Left forelimb (tissue), 1 donor: ENCODE data around the gene TRAF2.
"Not testable (repeated sequence)": the region's sequence is repeated elsewhere in the genome, so short reads cannot be mapped to it uniquely, and the experiment has no call there.

ENCODE experiments used
- DNase-seq: peaks from one replicate; pipeline ENCODE4 v3.0.0-alpha.2; 2018; ENCODE audit warnings: low spot score

Gene TRAF2

DNA sequence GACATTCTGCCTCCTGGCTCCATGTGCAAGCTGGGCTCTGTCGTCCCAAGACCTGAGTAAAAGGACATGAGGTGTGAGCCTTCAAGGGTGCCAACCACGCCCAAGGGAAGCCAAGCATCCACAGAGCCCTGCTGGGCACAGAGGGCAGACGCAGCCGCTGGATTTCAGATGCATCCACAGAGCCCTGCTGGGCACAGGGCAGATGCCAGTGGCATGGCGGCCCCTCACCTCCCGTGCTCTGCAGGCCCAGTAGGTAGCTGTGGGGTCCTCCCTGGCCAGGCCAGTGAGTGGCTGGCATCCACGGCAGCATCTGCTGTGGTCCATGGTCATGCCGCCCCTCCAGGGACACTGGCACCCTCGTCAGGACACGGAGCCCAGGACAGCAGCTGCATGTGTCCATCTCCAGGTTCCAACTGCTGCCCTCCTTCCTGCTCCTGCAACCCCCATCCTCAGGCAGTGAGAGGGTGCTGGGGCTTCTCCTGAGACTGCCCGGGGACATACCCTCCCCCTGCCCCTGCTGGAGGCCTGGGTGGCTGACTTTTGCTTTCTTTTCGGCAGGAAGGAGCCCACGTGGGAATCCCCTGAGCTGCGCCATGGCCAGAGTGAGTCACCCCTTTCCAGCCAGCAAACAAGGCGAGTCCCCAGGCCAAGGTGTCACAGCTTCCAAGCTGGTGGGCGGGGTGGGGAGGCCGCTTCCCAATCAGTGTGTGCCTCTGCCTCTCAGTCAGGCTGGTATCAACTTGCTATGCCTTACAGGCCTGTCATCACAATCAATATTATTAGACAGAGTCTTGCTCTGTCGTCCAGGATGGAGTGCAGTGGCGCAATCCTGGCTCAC lies 4.0 kb upstream of the TRAF2 start:
- DNase-seq: no peak

DNA sequence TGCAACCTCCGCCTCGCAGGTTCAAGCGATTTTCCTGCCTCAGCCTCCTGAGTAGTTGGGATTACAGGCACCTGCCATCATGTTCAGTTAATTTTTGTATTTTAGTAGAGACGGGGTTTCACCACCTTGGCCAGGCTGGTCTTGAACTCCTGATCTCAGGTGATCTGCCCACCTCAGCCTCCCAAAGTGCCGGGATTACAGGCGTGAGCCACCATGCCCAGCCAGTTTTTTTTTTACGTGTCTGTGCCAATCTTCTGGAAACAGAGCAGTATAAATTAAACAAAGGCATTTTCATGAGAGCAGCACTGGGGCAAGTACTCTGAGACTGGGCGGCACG lies 3.4 kb upstream of the TRAF2 start:
- DNase-seq: not testable (repeated sequence)

DNA sequence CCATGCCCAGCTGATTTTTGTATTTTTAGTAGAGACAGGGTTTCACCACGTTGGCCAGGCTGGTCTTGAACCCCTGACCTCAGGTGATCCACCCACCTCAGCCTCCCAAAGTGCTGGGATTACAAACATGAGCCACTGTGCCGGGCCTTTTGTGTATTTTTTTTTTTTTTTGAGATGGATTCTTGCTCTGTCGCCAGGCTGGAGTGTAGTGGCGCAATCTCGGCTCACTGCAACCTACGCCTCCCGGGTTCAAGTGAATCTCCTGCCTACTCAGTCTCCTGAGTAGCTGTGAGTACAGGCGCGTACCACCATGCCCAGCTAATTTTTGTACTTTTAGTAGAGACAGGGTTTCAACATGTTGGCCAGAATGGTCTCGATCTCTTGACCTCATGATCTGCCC lies 2.6 kb upstream of the TRAF2 start:
- DNase-seq: not testable (repeated sequence)

DNA sequence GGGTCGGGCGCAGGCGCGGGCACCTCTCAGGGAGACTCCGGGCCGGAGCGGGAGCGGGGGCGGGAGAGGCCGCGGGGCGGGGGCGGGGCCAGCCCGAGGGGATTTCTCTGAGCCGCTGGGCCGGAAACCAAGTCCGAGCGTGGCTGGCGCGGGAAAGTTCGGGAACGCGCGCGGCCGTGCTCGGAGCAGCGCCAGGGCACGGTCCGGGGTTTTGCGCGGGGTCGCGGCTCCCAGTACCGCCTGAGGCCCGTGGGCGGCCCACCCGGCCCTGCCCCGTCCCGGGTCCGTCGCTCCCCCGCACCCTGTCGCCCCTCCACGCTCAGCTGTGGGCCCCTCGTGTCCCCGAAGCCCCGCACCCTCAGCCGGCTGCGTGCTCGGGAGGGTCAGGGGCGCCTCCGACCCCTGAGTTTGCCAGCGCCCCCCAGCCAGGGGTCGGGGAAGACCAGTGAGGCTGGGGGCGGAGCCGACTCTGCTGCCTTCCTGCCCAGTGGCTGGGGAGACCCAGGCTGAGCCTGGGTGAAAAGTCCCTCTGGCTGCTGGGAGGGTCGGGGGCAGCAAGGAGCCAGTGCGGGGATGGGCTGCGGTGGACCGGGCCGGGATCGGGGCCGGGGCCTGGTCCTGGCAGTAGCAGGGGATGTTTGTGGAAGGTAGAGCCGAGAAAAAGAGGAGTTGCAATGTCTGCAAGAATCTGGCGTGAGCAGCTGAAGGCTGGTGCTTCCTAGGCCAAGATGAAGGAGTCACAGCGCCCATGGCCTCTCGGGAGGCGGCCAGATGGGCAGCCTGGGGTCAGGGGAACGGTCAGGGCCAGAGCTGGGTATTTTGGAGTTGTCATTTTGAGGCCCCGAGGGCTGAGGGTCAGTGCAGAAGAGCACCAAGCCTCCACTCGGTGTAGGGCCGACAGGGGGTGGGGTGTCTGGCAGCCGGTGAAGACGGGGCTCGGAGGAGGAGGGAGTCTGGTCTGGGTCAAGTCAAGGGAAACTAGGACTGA lies 588 bp downstream of the TRAF2 start:
- no peak for DNase-seq

DNA sequence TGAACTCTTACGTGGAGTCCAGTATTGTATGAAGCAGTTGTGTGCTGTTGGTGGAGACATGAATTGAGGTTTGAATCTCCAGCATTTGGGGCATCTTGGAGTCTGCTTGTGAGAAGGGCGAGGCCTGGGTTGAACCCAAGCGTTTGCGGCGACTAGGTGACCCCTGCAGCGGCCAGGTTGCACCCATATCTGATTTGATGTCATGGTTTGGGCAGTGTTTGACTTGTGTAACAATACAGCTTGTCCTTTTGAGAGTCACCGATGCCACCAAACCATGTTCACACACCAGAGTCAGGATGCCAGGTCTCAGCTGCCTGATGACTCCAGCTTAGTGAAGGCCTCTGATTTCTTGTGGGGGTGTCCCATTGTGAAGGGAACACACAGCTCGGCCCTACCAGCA lies 2.1 kb downstream of the TRAF2 start:
- no peak for DNase-seq

DNA sequence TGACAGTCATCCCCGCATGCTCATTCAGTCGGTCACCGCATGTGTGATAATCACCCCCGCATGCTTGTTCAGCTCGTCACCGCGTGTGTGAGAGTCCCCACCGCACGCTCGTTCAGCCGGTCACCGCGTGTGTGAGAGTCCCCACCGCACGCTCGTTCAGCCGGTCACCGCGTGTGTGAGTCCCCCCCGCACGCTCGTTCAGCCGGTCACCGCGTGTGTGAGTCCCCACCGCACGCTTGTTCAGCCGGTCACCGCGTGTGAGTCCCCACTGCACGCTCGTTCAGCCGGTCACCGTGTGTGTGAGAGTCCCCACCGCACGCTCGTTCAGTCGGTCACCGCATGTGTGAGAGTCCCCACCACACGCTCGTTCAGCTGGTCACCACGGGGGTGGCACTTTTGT lies 3.5 kb downstream of the TRAF2 start:
- DNase-seq: no peak

DNA sequence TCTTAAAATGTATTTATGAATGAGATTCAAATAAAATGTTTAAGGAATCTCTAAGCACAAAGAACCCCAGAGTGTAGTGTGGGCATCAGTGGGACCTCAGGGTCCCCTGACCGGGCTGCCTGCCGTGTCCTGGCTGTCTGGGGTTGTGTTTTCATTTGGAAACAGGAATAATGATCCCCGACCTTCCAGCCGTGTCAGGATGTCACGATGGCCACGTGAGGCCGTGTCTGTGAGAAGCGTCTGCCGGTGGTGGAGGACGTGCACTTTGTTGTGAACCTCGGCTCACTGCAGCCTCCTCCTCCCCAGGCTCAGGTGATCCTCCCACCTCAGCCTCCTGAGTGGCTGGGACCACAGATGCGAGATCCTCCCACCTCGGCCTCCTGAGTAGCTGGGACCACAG lies 4.3 kb downstream of the TRAF2 start:
- DNase-seq: no peak

DNA sequence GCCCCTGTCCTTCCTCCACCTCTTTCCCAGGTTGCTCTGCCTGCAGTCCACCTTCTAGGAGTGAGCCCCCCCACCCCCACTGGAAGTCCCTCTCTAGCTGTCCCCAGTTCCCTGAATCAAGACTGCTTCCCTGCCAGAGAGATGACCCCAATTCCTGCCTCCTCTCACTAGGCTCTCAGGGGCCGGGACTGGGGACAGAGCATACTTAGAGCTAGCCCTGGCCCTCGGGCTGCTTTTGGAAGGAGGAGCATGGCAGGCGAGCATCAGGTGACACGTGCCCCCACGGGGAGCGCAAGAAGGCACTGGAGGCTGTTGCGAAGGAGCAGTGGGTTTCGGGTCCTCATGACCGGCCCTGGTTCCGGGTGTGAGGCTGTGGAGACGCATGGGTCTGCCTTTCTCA lies 9.7 kb downstream of the TRAF2 start:
- DNase-seq: no peak

DNA sequence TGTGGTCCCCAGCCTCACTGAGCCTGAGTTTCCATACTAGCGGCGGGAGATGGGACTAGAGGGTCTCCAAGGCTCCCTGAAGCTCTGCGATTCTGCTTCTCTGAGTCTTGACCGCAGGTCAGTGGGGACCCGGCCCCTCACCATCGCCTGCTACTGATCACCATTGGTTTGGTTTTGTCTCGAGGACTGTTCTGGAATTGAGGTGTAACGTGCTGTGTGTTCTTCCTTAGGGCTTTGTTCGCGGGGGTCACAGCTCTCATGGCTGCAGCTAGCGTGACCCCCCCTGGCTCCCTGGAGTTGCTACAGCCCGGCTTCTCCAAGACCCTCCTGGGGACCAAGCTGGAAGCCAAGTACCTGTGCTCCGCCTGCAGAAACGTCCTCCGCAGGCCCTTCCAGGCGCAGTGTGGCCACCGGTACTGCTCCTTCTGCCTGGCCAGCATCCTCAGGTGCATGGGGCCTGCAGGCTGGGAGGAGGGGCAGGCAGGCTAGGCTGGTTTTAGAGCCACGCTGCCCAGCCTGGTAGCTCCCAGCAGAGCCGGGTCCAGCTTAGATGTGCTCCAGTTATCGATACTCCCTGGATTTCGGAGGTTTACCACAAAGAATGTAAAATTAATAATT lies 12.3 kb downstream of the TRAF2 start:
- DNase-seq: no peak

DNA sequence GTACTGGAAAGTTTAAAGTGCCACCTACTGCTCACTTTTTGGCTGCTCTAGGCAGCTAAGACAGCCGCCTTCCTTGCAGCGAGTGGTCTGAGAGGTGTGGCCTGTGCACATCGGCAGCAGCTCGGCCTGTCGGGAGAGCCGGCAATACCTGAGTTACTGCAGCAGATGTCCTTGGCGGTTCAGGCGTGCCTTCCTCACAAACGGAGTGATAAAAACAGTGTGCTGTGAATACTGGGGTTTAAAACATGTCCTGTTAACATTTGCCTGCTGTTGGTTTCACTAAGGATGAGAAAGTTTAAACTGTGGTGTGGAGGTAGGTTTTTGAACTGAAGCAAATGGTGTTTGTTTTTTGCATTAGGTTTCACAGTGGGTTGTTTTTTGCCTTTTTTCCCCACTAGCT lies 12.9 kb downstream of the TRAF2 start:
- no peak for DNase-seq

DNA sequence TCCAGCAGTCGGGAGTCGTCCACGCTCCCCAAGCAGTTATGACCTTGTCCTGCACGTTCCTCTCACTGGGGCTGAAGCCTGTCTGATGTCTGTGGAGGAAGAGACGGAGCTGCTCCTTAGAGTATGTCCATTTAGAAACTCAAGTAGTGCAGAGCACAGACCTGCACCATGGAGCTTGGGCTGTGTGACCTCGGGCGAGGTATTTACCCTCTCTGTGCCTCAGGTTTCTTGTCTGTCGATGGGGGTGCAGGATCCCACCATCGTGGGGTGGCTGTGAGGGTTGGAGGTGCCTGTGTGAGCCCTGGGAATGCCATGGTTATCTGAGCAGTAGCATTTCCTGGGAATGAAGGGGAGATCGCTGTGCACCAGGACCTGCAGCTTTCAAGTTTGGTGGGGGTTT lies 14.2 kb downstream of the TRAF2 start:
- DNase-seq: no peak

DNA sequence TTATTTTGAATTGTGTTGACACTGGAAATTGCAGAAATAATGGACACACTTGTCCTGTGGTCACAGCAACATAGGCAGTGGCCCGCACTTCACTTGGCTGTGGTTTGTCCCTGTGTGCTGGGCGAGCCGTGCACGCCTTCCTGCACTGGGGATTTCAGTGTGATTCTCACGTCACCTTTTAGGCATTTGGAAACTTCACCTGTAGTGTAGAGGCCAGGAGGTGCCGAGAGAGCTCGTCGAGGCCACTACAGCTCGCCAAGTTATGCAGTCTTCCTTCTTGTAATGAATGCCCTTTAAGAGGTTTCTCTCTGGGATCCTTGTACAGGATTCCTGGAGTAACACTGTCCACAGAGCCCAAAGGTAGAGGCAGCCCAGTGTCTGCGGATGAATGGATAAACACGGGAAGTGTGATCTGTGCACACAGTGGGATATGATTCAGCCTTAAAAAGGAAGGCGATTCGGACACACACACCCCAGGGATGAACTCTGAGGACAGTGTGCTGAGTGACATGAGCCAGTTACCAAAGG lies 14.7 kb downstream of the TRAF2 start:
- no peak for DNase-seq

DNA sequence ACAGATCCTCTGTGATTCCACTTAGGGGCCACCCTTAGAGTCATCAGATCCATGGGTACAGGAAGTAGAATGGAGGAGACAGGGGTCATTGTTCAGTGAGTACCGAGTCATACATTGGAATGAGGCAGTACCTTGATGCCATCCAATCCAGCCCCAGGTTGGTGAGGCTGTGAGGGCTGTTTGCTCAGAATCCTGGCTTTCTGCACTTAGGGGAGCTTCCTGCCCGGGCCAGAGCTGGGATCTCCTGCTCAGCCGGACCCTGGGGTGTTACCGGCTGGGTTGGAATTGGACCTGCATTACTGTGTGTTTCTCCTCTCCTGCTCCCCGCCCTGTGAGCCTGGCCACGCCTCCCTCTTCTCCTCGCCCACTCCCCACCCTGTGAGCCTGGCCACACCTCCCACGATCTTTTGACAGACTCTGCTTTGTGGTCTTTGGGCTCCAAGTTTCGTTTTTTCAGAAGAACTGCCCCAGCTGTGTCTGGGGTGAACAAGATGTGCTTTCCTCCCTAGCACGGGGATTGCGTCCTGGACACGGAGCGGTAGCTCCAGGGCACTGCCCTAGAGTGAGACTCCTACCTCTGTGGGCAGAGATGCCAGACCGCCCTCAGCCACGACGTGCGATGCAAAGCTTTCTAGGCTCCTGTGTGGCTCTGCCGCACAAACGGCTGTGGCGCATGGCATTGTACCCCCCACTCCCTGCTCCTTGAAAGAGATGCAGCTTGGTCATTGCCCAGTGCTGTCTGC lies 15.4 kb downstream of the TRAF2 start:
- DNase-seq: no peak

DNA sequence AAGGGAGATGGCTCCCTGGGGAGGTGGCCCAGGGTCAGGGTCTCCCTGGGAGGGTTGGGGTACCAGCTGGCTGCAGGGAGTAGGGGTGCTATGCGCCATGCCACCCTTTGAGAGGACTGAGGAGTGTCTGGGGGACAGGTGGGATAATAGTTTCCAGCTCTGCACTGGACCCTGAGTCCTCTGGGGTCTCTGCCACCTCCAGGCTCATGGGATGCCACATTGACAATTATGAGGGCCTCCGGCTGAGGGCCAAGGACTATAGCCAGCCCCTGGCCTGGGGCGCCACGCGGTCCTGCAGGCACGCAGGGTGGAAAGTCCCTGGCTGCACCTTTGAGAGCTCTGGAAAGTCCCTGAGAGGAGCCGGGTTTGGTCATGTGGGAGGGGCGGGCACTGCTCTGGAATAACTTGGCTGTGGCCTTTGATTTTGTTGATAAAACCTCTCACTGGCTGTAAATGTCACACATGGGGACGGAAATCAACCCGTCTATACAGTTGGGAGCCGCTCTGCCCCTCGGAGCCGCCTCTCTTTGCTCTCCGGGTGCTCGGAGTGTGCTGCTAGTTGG lies 16.0 kb downstream of the TRAF2 start:
- DNase-seq: no peak

DNA sequence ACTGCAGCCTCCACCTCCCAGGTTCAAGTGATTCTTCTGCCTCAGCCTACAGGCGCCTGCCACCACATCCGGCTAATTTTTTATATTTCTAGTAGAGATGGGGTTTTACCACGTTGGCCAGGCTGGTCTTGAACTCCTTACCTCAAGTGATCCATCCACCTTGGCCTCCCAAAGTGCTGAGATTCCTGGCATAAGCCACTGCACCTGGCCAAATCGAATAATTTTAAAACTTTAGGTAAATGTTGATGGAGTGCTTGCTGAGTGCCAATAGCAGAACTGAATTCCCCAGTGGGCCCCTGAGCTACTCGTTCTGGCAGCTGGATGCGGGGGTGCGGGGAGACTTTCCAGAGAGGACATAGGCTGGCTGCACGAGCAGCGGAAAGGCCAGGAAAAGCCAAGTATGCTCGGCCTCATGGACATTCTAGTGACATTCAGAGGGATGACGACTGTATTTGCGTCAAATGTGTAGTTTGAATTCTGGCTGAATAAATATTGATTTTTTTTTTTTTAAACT lies 16.8 kb downstream of the TRAF2 start:
- DNase-seq: no peak

DNA sequence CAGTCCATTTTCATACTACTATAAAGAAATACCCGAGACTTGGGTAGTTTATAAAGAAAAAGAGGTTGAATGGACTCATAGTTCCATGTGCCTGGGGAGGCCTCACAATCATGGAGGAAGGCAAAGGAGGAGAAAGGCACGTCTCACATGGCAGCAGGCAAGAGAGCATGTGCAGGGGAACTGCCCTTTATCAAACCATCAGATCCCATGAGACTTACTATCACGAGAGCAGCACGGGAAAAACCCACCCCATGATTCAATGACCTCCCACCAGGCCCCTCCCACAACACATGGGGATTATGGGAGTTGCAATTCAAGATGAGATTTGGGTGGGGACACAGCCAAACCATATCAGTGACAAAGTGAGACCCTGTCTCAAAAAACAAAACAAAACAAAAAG lies 19.9 kb downstream of the TRAF2 start:
- DNase-seq: no peak

DNA sequence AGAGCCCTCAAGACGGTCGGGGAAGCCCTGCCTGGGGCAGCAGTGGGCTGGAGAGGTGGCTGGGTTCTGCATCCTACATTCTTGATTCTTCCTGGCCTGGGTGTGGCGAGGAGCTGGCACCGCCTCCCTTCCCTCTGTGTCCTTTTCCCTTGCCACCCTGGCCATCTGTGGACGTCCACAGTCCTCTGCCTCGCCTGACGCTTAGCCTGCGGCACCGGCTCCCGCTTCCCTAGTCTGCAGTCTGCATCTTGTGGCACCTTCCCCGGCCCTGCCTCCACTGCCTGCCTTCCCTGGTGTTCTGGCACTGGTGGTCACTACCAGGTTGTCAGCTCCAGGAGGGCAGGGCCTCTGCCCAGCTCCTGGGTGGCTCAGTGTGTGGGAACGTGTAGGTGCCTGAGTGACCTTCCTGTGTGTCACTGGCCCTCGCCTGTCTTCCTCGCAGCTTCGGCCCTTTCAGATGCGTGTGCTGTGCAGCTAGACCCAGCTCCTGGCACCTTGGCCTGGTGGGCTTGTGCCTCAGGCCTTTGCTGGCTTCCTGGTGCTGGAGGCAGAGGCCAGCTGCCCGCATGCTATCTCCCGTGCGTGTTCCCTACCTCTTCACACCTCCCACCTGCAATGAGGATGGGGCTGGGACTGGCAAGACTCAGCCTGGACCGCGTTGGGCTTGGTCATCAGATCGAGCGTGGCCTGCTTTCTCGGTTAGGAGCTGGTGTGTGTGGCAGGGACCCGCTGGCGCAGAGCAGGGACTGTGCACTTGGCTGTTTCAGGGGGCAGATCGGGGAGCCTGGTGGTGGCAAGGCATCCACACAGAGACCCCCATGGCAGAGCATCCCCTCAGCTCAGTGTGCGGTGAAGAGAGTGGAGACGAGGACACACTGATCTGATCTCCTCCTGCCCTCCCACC lies 20.9 kb downstream of the TRAF2 start:
- DNase-seq: no peak

DNA sequence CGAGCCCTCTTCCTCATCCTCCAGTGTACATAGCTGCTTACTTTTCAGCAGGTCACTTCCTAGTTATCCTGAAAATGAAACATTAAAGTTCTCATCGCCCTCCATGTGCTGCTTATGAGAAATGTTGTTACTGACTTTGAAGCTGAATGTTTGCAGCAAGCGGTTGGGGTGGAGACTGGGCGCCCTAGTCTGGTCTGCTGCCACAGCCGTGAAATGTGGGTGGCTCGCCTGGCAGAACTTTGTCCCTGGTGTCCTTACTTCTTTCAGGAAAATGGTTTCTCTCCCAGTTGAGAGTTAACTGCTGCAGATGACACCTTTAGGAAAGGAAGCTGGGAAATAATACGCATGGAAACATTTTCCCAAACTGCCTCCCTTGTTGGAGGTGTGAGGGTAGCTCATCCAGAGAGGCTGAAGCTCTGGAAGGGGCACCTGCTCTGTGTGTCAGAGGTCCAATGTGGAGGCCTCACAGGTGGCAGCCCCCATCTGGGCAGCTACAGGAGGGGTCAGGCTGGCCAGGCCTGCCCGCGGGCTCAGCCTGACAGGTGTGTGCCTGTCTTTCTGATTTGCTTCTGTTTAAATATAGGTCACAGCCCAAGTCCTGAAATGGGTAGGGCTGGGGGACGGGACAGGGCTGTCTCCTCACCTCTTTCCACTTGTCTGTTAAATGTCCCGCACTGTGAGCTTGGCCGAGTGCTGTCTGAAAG lies 24.0 kb downstream of the TRAF2 start:
- DNase-seq: no peak

DNA sequence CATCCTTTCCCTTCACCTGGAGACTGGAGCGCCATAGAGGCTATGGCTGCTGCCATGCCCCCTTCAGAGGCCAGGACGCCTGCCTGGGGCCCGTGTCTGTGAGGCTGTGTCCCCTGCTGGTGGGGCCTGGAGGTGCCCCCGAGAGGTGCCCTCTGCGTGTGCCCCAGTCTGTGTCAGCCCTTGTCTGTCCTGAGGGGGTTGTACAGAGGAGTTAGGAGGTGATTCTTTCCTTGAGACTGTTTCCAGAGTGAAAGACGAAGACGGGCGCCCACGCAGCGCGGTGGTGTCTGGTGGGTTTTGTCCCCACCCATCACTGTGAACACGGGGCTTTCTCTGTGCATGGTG lies 24.6 kb downstream of the TRAF2 start:
- no peak for DNase-seq
